ENCODE measurements around the gene CENPS. TPM values are rescaled to one million over a fixed set of nuclear protein-coding genes. Genes with fewer than 3 reads are reported as not detected.

Gene CENPS
- total and polyA plus RNA-seq, 2 donors (not counting 1 experiment from before 2014, with no cell fraction given) = 3.1 to 10.9 TPM

DNA sequence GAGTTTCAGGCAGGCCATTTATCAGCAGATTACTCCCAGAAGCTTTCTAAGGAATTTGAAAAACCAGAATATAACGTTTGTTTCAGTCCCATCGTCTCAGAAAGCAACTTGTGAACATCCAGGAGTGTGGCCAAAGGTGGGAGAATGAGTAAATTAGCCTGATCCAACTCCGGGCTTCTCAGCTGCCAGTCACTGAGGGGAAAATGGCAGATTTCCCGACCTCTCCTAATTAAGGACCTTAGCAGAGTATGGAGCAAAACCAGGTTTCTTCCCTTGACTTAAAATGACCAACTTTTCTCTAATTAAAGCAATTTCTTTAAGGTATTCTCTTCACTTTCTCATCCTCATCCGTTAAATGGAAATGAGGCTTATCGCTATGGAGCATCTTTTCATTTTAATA lies 20.6 kb downstream of the CENPS start:
- 71% methylated on average over 4 of the region's 6 CpGs for WGBS (ENCODE audit: insufficient coverage)
- POLR2A ChIA-PET = no interaction called here
- intact Hi-C loops (cut with micrococcal nuclease) = no loop called here

GRCh38 chr1:10451287-10451686 lies 21.1 kb downstream of the CENPS start:
- Histone ChIP-seq H3K27me3 (replicated peaks in 1 of 4; ENCODE audit: control extremely low read depth in 1 of 4, control insufficient read depth in 3 of 4, insufficient read depth in 4 of 4, low read length in 3 of 4) (no peaks in the 10 kb centered on the region), H3K4me2 (replicated peaks; ENCODE audit: low read depth, low read length, poor library complexity, severe bottlenecking) (no peak overlapping the region), H2AFZ (ENCODE audit: insufficient read depth, low read depth, low read length, poor library complexity, severe bottlenecking) (no peak overlapping the region), H3K27ac (ENCODE audit: low read length in 2 of 2) (no peak overlapping the region), H3K79me2 (ENCODE audit: control insufficient read depth, insufficient read depth, low read length) (no peaks in the 10 kb centered on the region), H3K9me3 (ENCODE audit: control extremely low read depth in 1 of 3, control insufficient read depth in 2 of 3, insufficient read depth in 1 of 3, low read length in 2 of 3) (peaks cover 0 to 8% (median 0%) of the 10 kb centered on the region in 3 donors), H3K4me1 (ENCODE audit: control insufficient read depth in 2 of 2, insufficient read depth in 2 of 2, low read length in 2 of 2) (no peaks in the 10 kb centered on the region), H3K9ac (ENCODE audit: low read length) (no peak overlapping the region), H4K20me1 (ENCODE audit: control insufficient read depth, insufficient read depth, low read length, poor library complexity, severe bottlenecking) (no peaks in the 10 kb centered on the region), H3K36me3 (replicated peaks in 1 of 2; ENCODE audit: control extremely low read depth in 1 of 2, control insufficient read depth in 1 of 2, extremely low read depth in 1 of 2, insufficient read depth in 2 of 2, low read length in 1 of 2) (no peaks in the 10 kb centered on the region), H3K4me3 (ENCODE audit: control extremely low read depth in 1 of 5, extremely low read depth in 1 of 5, insufficient read depth in 1 of 5, low read depth in 2 of 5, low read length in 4 of 5) (no peak overlapping the region)
- no peaks in the 10 kb centered on the region for H3K9me3 Mint-ChIP-seq (ENCODE audit: insufficient read depth)
- no peak overlapping the region for H3K4me3 Mint-ChIP-seq
- no peak overlapping the region for H3K27ac Mint-ChIP-seq
- 18% methylated on average over 2 of the region's 10 CpGs for WGBS (ENCODE audit: insufficient coverage)
- ATAC-seq (ENCODE audit: low read depth) (no peak), DNase-seq (no peak)
- intact Hi-C loops (cut with micrococcal nuclease) = no loop called here
- ChIA-PET CTCF (interaction anchor here (0.7 to 0.8 kb wide), 2 partner anchors 43 to 813 kb away, joined by 3 read pairs; no protein-coding TSS in a partner anchor), POLR2A (no interaction called here)
- no peaks in the 10 kb centered on the region for H3K27me3 Mint-ChIP-seq
- H3K4me1 Mint-ChIP-seq = no peaks in the 10 kb centered on the region
- TF ChIP-seq CTCF (IDR thresholded peaks at IDR 0.05) (no peak), EZH2 (IDR thresholded peaks at IDR 0.05; ENCODE audit: borderline replicate concordance, insufficient read depth, low read depth, low read length, poor library complexity, severe bottlenecking) (no peak)

More for the DNA sequence above, 20.6 kb downstream of the CENPS start:
- DNase-seq (no peak), ATAC-seq (ENCODE audit: low read depth) (no peak)
- Histone ChIP-seq H3K9ac (ENCODE audit: low read length) (no peak overlapping the region), H3K4me3 (ENCODE audit: control extremely low read depth in 1 of 5, extremely low read depth in 1 of 5, insufficient read depth in 1 of 5, low read depth in 2 of 5, low read length in 4 of 5) (no peak overlapping the region), H3K27me3 (replicated peaks in 1 of 4; ENCODE audit: control extremely low read depth in 1 of 4, control insufficient read depth in 3 of 4, insufficient read depth in 4 of 4, low read length in 3 of 4) (no peaks in the 10 kb centered on the region), H3K9me3 (ENCODE audit: control extremely low read depth in 1 of 3, control insufficient read depth in 2 of 3, insufficient read depth in 1 of 3, low read length in 2 of 3) (peaks cover 0 to 8% (median 0%) of the 10 kb centered on the region in 3 donors), H3K36me3 (replicated peaks in 1 of 2; ENCODE audit: control extremely low read depth in 1 of 2, control insufficient read depth in 1 of 2, extremely low read depth in 1 of 2, insufficient read depth in 2 of 2, low read length in 1 of 2) (no peaks in the 10 kb centered on the region), H3K79me2 (ENCODE audit: control insufficient read depth, insufficient read depth, low read length) (no peaks in the 10 kb centered on the region), H3K4me1 (ENCODE audit: control insufficient read depth in 2 of 2, insufficient read depth in 2 of 2, low read length in 2 of 2) (no peaks in the 10 kb centered on the region), H3K4me2 (replicated peaks; ENCODE audit: low read depth, low read length, poor library complexity, severe bottlenecking) (no peak overlapping the region), H4K20me1 (ENCODE audit: control insufficient read depth, insufficient read depth, low read length, poor library complexity, severe bottlenecking) (no peaks in the 10 kb centered on the region), H3K27ac (ENCODE audit: low read length in 2 of 2) (no peak overlapping the region), H2AFZ (ENCODE audit: insufficient read depth, low read depth, low read length, poor library complexity, severe bottlenecking) (no peak overlapping the region)
- H3K4me1 Mint-ChIP-seq = no peaks in the 10 kb centered on the region
- CTCF ChIA-PET = interaction anchor here (0.7 kb wide), 1 partner anchor 813 kb away, joined by 3 read pairs; no protein-coding TSS in a partner anchor
- no peak for TF ChIP-seq CTCF (IDR thresholded peaks at IDR 0.05)
- no peak for TF ChIP-seq EZH2 (IDR thresholded peaks at IDR 0.05; ENCODE audit: borderline replicate concordance, insufficient read depth, low read depth, low read length, poor library complexity, severe bottlenecking)
- no peaks in the 10 kb centered on the region for H3K27me3 Mint-ChIP-seq
- no peaks in the 10 kb centered on the region for H3K9me3 Mint-ChIP-seq (ENCODE audit: insufficient read depth)
- no peak overlapping the region for H3K27ac Mint-ChIP-seq
- H3K4me3 Mint-ChIP-seq = no peak overlapping the region

All from B cell (primary cell).